ENCODE measurements around the gene ATP5IF1.

- TF ChIP-seq TAF1 (IDR thresholded peaks at IDR 0.05; ENCODE audit: borderline replicate concordance, insufficient read depth, low read length) (no peak), REST (IDR thresholded peaks at IDR 0.05; ENCODE audit: insufficient read depth in 1 of 2, low read depth in 2 of 2, low read length in 2 of 2) (no peak)
Measured at GRCh38 chr1:28236656-28237322, 865 bp downstream of the ATP5IF1 start.
